ENCODE data around the gene UQCR11.

DNA sequence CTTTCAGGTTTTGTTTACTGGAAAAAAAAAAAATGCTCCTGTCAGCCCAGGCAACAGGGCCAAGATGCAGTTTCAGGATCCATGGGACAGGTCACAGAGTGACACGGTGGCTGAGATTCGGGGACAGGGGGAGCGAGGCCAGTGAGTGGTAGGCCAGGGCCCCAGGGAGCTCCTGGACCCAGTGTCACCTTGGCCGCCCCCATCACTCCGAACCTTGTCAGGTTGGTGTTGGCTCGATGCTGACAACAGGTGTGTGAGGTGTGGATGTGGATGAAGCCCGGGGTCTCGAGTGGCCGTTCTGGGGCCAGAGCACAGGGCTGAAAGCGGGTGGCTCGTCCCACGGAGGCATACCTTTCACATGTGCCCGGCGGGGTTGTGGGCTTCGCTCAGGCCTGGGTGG, 6.1 kb upstream of the UQCR11 start:
- TF ChIP-seq, protein P1, sequence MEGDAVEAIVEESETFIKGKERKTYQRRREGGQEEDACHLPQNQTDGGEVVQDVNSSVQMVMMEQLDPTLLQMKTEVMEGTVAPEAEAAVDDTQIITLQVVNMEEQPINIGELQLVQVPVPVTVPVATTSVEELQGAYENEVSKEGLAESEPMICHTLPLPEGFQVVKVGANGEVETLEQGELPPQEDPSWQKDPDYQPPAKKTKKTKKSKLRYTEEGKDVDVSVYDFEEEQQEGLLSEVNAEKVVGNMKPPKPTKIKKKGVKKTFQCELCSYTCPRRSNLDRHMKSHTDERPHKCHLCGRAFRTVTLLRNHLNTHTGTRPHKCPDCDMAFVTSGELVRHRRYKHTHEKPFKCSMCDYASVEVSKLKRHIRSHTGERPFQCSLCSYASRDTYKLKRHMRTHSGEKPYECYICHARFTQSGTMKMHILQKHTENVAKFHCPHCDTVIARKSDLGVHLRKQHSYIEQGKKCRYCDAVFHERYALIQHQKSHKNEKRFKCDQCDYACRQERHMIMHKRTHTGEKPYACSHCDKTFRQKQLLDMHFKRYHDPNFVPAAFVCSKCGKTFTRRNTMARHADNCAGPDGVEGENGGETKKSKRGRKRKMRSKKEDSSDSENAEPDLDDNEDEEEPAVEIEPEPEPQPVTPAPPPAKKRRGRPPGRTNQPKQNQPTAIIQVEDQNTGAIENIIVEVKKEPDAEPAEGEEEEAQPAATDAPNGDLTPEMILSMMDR (IDR thresholded peaks at IDR 0.05; ENCODE audit: low read depth, low read length, poor library complexity, severe bottlenecking): no peak
- TF ChIP-seq EZH2phosphoT487 (IDR thresholded peaks at IDR 0.05; ENCODE audit: borderline replicate concordance, low read length): no peak
